GM12878 (cell line): ENCODE data around the gene CNNM4.

ENCODE experiments used
- CHD2 ChIP-seq: IDR thresholded peaks from 2 replicates; pipeline ENCODE4 v1.6.1; 2011; ENCODE audit warnings: low read depth, low read length, improper control_type of control experiment, borderline replicate concordance
- JUND ChIP-seq: IDR thresholded peaks from 2 replicates; pipeline ENCODE4 v1.6.1; 2012; ENCODE audit warnings: low read depth, mild to moderate bottlenecking, low read length, improper control_type of control experiment, moderate library complexity
- MYC ChIP-seq: IDR thresholded peaks from 2 replicates; pipeline ENCODE4 v1.6.1; 2011; ENCODE audit warnings: mild to moderate bottlenecking, low read length, moderate library complexity, inconsistent platforms; ENCODE audit not compliant: insufficient read depth, insufficient replicate concordance, insufficient read length, severe bottlenecking
- RBBP5 ChIP-seq: fragments of 200-600 bp; sonication (generic); conservative IDR thresholded peaks from 2 replicates; pipeline ENCODE4 v1.6.1; 2016
- RFX5 ChIP-seq: IDR thresholded peaks from 2 replicates; pipeline ENCODE4 v1.6.1; 2011; ENCODE audit warnings: low read depth, low read length, improper control_type of control experiment
- SMC3 ChIP-seq: IDR thresholded peaks from 2 replicates; pipeline ENCODE4 v1.6.1; 2011; ENCODE audit warnings: low read length, improper control_type of control experiment, borderline replicate concordance
- TAF1 ChIP-seq: IDR thresholded peaks from 2 replicates; pipeline ENCODE4 v1.6.1; 2011; ENCODE audit warnings: mild to moderate bottlenecking, low read depth, low read length, borderline replicate concordance
- TF ChIP-seq, protein P1 (sequence below): IDR thresholded peaks from 2 replicates; pipeline ENCODE4 v1.6.1; 2012; ENCODE audit warnings: low read depth, low read length, improper control_type of control experiment
- TF ChIP-seq, protein P2 (sequence below): IDR thresholded peaks from 2 replicates; pipeline ENCODE4 v1.6.1; 2012; ENCODE audit warnings: low read depth, low read length, improper control_type of control experiment
- TF ChIP-seq, protein P3 (sequence below), 3 experiments: IDR thresholded peaks in 2 of 3; conservative IDR thresholded peaks in 1 of 3; 2 replicates each; pipeline ENCODE4 v1.5.1; 2011; ENCODE audit warnings: low read depth in 3 of 3, low read length in 3 of 3, mild to moderate bottlenecking in 3 of 3, control low read depth in 2 of 3, moderate library complexity in 2 of 3, inconsistent platforms in 1 of 3, mixed read lengths in 1 of 3; ENCODE audit not compliant: control insufficient read depth in 2 of 3, insufficient read depth in 1 of 3; ENCODE audit errors: extremely low read depth in 1 of 3

DNA sequence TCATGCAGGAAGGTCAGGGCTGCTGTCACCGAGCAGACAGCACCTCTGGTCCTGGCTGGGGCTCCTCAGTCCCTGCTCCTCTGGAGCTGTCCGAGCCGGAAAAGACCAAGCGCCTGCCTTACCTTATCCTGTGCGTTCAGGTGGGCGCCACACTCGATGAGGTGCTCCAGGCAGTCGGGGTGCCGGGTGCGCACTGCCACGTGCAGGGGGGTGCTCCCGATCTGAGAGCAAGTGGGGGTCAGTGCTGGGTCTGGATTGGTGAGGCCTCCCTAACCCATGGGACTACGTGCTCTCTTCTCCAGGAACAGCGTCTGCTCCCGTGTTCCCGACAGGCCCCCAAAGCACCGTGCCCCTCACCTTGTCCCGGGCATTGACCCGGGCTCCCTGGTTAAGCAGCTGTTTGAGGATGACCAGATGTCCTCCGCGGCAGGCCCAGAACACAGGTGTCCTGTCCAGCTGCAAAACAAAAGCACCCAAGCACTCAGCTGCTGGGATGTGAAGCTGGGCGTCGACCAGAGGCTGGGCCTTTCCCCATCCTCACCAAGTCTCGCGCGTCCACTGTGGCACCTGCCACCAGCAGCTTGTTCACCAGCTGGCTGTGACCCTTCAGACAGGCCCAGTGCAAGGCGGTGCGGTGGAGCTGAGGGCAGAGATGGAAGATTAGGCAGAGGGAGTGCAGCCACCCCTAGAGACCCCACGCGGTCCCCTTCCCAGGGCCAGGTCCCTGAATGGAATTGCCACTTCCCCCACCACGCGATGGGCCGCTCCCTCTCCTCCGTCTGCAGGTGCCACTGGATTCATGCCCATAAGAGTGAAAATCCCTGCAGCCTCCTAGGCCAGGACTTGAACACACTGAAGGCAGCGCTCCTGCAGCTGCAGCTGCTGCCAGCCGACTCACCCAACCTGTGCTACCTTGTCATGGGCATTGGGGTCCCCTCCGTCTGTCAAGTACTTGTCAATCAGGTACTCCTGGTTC is 79.5 kb downstream of the CNNM4 start:
- TF ChIP-seq, protein P1, sequence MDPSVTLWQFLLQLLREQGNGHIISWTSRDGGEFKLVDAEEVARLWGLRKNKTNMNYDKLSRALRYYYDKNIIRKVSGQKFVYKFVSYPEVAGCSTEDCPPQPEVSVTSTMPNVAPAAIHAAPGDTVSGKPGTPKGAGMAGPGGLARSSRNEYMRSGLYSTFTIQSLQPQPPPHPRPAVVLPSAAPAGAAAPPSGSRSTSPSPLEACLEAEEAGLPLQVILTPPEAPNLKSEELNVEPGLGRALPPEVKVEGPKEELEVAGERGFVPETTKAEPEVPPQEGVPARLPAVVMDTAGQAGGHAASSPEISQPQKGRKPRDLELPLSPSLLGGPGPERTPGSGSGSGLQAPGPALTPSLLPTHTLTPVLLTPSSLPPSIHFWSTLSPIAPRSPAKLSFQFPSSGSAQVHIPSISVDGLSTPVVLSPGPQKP, result no peak
- TF ChIP-seq, protein P2, sequence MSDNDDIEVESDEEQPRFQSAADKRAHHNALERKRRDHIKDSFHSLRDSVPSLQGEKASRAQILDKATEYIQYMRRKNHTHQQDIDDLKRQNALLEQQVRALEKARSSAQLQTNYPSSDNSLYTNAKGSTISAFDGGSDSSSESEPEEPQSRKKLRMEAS, result no peak
- TF ChIP-seq, protein P3, sequence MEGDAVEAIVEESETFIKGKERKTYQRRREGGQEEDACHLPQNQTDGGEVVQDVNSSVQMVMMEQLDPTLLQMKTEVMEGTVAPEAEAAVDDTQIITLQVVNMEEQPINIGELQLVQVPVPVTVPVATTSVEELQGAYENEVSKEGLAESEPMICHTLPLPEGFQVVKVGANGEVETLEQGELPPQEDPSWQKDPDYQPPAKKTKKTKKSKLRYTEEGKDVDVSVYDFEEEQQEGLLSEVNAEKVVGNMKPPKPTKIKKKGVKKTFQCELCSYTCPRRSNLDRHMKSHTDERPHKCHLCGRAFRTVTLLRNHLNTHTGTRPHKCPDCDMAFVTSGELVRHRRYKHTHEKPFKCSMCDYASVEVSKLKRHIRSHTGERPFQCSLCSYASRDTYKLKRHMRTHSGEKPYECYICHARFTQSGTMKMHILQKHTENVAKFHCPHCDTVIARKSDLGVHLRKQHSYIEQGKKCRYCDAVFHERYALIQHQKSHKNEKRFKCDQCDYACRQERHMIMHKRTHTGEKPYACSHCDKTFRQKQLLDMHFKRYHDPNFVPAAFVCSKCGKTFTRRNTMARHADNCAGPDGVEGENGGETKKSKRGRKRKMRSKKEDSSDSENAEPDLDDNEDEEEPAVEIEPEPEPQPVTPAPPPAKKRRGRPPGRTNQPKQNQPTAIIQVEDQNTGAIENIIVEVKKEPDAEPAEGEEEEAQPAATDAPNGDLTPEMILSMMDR (IDR thresholded peaks at IDR 0.05 in 2 of 3, conservative IDR thresholded peaks at IDR 0.05 in 1 of 3; ENCODE audit: control insufficient read depth in 2 of 3, extremely low read depth in 1 of 3, insufficient read depth in 1 of 3, low read depth in 3 of 3, low read length in 3 of 3), result no peak
- TF ChIP-seq RBBP5 (no peak), RFX5 (no peak), JUND (no peak), TAF1 (no peak), SMC3 (no peak), CHD2 (no peak), MYC (no peak)
